Measurements from ENCODE around the gene KCTD1.

The KCTD1 gene

DNA sequence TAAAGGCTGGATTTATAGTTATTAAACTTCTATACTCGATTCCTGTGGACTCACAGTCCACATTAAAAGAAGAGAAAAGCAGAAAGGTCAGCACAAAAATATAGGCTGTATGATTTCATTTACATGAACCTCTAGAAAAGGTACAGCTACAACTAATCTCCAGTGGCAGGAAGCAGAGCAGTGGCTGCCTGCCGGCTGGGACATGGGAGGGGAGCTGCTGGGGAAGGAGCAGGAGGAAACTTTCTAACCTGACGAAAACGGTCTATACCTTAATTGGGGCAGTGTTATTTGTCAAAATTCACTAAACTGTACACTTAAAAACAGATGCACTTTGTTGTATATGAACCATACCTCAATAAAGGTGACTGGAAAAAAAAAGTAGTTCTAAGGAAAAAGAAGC is 26.7 kb downstream of the KCTD1 start:
- ATAC-seq: no peak

GRCh38 chr18:26520974-26521373 is 27.4 kb downstream of the KCTD1 start:
- DNase-seq: no peak
- ATAC-seq: no peak

More for the DNA sequence above, 26.7 kb downstream of the KCTD1 start:
- DNase-seq: no peak

DNA sequence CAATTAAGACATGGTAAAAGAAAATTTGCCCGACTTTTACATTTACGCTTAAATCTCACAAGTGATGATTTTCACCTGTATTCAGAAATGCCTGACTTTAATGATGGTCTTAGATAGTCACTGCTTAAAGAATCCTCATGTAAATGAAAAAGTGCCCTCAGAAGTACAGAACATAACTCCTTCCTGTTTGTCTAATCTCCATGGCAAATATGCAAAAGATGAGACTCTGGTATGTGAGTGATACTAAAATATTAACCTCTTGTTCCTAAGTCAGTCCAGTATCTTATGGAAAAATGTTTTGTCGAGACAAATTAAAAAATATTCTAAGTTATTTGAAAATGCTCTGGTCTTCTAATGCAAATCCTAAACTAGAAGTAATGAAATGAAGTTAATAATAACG is 29.2 kb downstream of the KCTD1 start:
- no peak for DNase-seq

DNA sequence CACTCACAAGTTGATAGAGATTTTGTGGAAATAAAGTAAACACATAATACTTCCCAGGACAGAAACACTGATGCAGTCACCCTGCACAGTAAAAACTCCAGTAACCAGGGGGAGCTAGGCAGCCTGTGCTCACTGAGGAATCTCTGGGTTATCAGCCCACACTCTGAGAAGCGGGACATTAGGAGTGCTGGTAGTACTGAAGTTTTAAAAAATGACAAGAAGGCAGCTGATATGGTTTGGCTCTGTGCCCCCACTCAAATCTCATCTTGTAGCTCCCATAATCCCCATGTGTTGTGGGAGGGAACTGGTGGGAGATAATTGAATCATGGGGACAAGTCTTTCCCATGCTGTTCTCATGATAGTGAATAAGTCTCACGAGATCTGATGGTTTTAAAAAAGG is 31.4 kb downstream of the KCTD1 start:
- DNase-seq: no peak
- ATAC-seq: no peak

More for the DNA sequence above, 29.2 kb downstream of the KCTD1 start:
- no peak for ATAC-seq

DNA sequence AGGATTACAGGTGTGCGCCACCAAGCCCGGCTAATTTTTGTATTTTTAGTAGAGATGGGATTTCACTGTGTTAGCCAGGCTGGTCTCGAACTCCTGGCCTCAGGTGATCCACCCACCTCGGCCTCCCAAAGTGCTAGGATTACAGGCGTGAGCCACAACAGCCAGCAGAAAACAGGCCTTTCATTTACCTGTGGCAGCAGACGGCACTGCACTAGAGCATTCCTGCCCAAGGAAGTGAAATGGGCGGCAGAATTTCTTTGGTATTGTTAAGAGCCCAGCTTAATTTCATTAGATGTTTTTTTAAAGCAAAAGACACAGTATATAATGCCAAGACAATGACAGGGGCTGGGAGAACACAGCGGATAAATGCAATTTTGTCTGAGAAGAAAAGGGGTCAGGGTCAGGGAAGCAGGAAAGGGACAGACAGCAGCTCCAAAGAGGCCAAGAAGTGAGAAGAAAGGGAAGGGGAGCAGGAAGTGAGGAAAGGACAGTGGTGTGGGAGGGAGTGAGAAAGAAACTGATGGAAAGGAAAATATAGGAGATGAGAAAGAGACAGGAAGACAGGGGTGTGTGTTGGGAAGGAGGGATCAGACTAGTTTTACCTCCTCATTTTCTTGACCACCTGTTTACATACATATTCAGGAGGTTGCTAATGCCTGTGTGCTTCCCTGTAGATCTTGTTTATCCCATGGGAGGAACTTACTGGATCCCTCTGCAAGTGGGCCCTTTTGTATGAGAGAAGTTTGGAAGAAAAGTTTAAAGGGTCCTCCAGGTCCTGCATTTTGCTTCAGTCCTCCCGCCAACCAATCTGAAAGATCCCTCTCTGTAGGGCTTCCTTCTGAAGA is 32.5 kb downstream of the KCTD1 start:
- ATAC-seq: no peak
- no peak for DNase-seq

DNA sequence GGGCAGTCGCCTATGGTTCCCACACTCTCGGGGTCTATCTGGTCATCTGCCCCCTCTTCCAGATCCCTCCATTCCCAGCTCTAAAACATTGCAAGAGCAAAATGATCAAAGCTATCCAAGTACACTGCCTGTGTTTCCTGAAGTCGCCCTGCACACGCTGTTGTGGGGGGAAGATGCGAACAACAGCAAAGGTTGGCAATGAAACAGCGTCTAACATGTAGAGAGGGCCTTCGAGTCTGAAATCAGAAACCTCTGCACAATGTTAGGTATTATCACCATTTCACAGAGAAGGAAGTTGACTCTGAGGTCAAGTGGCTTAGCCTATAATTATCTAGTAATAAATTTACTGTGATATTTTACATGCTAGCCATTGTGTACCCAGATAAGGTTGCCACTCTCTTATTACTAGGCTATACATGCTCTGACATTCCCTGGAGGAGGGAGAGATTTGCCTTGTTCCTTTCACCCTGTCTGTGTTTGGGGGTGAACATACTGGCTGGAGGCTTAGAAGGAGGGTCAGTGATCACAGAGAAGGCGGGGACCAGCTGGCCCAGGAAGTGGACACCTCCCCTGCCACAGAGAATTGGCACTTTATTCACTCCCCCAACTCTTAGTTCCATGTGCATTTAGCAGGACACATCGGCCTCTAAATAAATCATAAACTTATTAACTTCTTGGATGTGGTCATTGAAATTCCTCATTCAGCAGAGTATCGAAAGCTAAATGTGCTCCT is 36.8 kb downstream of the KCTD1 start:
- ATAC-seq (no peak), DNase-seq (no peak)

GRCh38 chr18:26510337-26510736 is 38.0 kb downstream of the KCTD1 start:
- ATAC-seq (no peak), DNase-seq (no peak)

- DNase-seq (no peak), ATAC-seq (no peak)
Observed at GRCh38 chr18:26506012-26506411, 42.3 kb downstream of the KCTD1 start.

DNA sequence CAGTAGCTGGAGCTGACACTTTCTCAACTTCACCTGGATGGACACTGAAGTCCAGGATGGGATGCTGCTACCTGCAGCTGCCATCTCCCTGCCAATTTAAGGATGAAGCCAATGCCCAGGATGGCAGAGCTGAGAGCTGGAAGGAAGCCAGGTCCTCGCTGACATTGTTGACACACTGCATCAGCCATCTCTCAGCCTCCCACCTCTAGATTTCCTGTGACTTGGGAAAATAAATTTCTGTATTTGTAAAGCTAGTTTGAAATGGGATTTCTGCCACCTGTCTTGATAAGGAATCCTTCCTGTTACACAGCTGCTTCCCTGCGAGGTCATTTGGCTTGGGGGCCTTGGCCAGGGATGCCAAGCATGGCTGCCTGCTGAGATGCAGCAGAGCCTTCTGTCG is 43.5 kb downstream of the KCTD1 start:
- no peak for DNase-seq
- ATAC-seq: no peak

DNA sequence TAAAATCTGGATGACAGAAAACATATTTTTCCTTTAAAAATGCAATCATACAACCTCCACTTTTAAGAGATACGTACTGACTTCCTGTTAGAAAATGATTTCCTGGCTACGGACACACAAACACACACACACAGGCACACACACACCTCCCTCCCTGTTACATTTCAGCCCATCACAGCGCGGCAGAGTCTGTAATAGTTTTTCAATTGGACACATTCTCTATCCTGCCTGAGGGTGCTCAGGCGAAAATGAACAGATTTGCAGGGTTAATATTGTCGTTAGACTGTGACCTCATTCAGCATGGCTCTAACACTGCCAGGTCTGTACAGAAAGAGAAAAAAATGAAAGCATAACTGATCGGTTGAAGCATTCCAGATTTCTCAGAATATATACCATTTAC is 45.0 kb downstream of the KCTD1 start:
- no peak for ATAC-seq

DNA sequence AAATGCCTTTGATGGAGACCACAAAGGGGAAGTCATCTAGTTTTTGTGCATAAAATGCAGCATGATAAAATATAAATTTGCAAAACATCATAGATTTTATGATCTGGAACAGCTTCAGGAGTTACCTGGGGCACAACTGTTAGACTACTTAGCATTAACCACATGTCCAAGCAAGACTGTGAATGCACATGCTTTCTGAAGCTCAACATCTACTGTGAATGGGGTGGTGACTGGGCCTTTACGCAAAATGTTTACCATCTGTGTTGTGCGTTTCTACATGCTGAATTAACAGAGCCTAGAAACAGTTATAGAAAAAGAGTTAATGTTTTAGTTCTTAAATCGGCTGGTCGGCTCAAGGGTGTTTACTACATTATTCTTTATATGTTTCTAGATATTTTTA is 45.5 kb downstream of the KCTD1 start:
- DNase-seq: no peak
- ATAC-seq: no peak

More for the DNA sequence above, 45.0 kb downstream of the KCTD1 start:
- DNase-seq: no peak

DNA sequence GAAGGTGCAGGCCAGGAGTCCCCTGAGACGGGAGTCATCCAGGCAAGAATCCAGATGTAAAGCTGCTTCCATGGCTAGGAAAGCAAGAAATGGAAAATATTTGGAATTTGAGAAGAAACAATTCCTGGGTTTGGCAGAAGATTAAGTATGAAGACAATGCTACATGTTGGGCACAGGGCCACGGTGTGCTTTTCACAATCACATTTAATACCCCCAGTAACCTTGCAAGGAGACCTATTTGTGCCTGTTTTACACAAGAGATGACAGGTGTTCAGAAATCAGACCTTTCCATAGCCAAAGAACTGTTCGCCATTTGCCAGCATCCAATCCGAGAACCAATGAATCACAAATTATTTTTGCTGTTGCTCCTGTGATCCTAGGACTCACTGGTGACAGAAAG is 50.5 kb downstream of the KCTD1 start:
- DNase-seq: no peak
- ATAC-seq: no peak

- no peak for DNase-seq
Observed at GRCh38 chr18:26496528-26496927, 51.8 kb downstream of the KCTD1 start.

GRCh38 chr18:26495287-26495686 is 53.1 kb downstream of the KCTD1 start:
- no peak for DNase-seq
- ATAC-seq: no peak

More at GRCh38 chr18:26496528-26496927, 51.8 kb downstream of the KCTD1 start:
- ATAC-seq: no peak

- no peak for DNase-seq
Observed at GRCh38 chr18:26493021-26493420, 55.3 kb downstream of the KCTD1 start.

GRCh38 chr18:26491194-26491816 is 57.0 kb downstream of the KCTD1 start:
- DNase-seq (no peak), ATAC-seq (no peak)

More at GRCh38 chr18:26493021-26493420, 55.3 kb downstream of the KCTD1 start:
- no peak for ATAC-seq

- no peak for ATAC-seq
- DNase-seq: no peak
Observed at GRCh38 chr18:26489881-26490280, 58.5 kb downstream of the KCTD1 start.

DNA sequence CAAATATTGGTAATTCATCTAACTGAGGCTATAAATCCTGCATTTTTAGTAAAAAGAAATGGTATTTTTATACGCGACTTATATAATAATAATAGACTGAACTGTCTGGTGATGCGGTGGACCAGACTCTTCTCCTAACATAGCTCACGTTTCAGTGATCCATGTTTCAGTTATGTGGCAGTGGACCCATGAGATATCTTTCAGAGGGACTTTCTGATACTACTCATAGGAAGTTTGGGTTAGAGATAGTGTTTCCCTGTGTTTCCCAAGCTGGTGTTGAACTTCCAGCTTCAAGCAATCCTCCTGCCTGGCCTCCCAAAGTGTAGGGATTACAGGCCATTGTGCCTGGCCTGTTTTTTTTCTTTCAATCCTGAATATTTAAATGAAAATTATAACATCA is 59.2 kb downstream of the KCTD1 start:
- DNase-seq (no peak), ATAC-seq (no peak)

DNA sequence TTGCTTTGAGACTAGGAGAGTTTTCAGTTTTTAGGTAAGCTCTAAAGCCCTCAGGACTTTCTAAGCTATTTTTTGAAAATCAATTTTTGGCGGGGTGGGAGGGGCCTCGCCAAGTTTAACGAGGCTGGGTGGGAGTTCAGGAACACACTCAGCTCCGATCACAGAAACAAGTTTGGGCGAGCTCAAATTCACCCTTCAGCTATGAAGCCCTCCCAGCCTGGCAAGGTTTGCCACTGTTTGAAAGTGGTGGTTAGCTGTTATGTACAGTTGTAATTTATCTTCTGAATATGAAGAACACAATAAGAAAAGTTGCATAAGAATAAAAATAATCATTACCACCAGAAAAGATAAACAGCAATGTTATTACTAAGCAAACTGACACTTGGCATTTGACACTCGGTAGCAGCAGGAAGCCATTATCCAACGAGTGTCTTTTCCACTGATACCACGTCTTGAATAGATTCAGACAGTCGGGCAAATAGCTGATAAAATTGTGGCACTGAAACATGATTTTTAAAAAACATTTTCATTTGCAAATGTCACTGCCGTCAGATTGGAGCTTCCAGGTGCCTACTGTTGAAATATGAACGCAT is 59.8 kb downstream of the KCTD1 start:
- DNase-seq (no peak), ATAC-seq (no peak)

DNA sequence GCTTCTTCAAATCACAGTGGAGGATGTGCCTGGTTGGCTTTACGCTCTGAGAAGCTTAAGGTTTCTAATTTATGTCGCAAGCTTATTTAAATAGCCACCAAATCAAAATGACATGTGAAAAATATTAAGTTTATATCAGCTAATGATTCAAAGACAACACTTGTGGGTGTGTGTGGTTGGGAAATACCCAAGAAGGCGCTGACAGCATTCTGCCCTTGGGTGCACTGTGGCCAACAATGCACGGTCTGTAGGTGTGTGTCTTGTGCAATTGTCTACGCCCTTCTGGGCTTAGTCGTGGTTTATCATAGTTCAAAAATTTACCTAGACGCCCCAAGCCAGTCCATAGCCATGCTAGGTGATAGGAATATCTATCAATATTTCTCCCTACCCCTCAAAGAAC is 60.9 kb downstream of the KCTD1 start:
- DNase-seq (peak; percentile 5), ATAC-seq (peak; percentile 59)

DNA sequence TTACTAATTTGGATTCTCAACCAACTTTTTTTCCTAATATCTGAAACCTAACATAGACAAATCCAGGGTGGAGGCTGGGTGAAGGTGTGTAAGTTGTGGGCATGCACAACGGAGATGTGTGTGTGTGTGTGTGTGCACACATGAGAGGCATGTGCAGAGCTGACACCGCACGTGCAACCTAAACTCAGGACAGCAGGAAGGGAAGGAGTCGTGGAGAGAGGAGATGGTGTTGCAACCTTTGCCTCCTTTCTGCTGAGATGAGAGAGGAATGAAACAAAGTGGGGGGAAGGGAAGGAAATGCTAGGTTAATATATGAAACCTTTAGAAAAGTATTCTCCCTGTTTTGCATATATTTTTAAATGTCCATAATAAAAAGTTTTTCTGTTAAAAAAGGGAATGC is 64.7 kb downstream of the KCTD1 start:
- no peak for ATAC-seq
- DNase-seq: no peak

DNA sequence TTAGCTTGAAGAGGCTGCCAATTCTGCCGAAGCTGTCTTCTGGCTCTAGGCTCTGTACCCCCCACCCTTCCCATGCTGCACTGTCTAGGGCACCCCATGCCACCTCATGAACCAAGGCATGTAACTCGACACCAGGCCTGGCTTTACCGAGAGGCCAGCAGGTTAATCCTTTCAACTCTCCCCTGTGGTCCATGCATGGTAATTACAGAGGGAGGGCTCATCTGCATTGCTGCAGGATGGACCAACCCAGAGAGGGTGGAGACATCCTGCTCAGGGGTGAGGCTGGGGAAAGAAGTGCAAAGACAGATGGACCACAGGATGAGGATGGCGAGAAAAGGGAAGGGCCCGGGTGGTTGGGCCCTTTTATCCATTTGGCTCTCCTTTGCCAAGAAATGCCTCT is 65.8 kb downstream of the KCTD1 start:
- ATAC-seq (no peak), DNase-seq (no peak)
